Neuronal stem cell (in vitro differentiated cells): ENCODE results near the gene SV2B.

Experiments
- DNase-seq: peaks from one replicate; pipeline ENCODE4 v3.0.0-alpha.2; 2013; ENCODE audit warnings: low spot score
- H2AFZ ChIP-seq: one replicate; pipeline ENCODE4 v1.6.1; 2013; ENCODE audit warnings: mild to moderate bottlenecking, low read length, inconsistent platforms
- H2AK5ac ChIP-seq: 2 replicates; pipeline ENCODE4 v1.6.1; 2013; ENCODE audit warnings: low read depth, mild to moderate bottlenecking, inconsistent platforms, low read length, moderate library complexity, mixed read lengths
- H2BK120ac ChIP-seq: 2 replicates; pipeline ENCODE4 v1.6.1; 2013; ENCODE audit warnings: low read depth, mild to moderate bottlenecking, inconsistent platforms, low read length, moderate library complexity, mixed read lengths
- H2BK12ac ChIP-seq: one replicate; pipeline ENCODE4 v1.6.1; 2013; ENCODE audit warnings: low read length, inconsistent platforms
- H2BK15ac ChIP-seq: 2 replicates; pipeline ENCODE4 v1.6.1; 2013; ENCODE audit warnings: mild to moderate bottlenecking, low read length, inconsistent platforms, mixed read lengths
- H2BK5ac ChIP-seq: one replicate; pipeline ENCODE4 v1.6.1; 2013; ENCODE audit warnings: inconsistent platforms, mild to moderate bottlenecking, low read length, moderate library complexity
- H3K14ac ChIP-seq: one replicate; pipeline ENCODE4 v1.6.1; 2013; ENCODE audit warnings: low read length, inconsistent platforms
- H3K18ac ChIP-seq: 2 replicates; pipeline ENCODE4 v1.6.1; 2013; ENCODE audit warnings: low read length, inconsistent platforms
- H3K23ac ChIP-seq: 2 replicates; pipeline ENCODE4 v1.6.1; 2013; ENCODE audit warnings: low read depth, mild to moderate bottlenecking, mixed read lengths, low read length, inconsistent platforms; ENCODE audit not compliant: poor library complexity
- H3K27ac ChIP-seq: replicated peaks from 3 replicates; pipeline ENCODE4 v1.5.1; 2013; ENCODE audit warnings: low read length, inconsistent platforms
- H3K27me3 ChIP-seq, 3 experiments: 2 replicates each; pipeline ENCODE4 v1.6.1; 2013; ENCODE audit warnings: low read length in 3 of 3, mild to moderate bottlenecking in 2 of 3, inconsistent platforms in 1 of 3, low read depth in 1 of 3, mixed read lengths in 1 of 3, moderate library complexity in 1 of 3; ENCODE audit not compliant: control insufficient read depth in 3 of 3, insufficient read depth in 3 of 3
- H3K36me3 ChIP-seq, 2 donors: replicated peaks in 1 of 2; 2 replicates each; pipeline ENCODE4 v1.6.1; 2013; ENCODE audit warnings: low read length in 2 of 2; ENCODE audit not compliant: control insufficient read depth in 2 of 2, insufficient read depth in 2 of 2
- H3K4ac ChIP-seq: 2 replicates; pipeline ENCODE4 v1.6.1; 2013; ENCODE audit warnings: inconsistent platforms, mild to moderate bottlenecking, low read length, moderate library complexity
- H3K4me1 ChIP-seq, 2 donors: 1 replicate in 1 of 2; 2 replicates in 1 of 2; pipeline ENCODE4 v1.6.1; 2013; ENCODE audit warnings: low read length in 2 of 2, low read depth in 1 of 2; ENCODE audit not compliant: control insufficient read depth in 2 of 2, insufficient read depth in 1 of 2
- H3K4me2 ChIP-seq: one replicate; pipeline ENCODE4 v1.6.1; 2013; ENCODE audit warnings: mild to moderate bottlenecking, low read length, inconsistent platforms; ENCODE audit not compliant: insufficient read depth, poor library complexity, severe bottlenecking
- H3K4me3 ChIP-seq, 2 donors: 2 replicates each; pipeline ENCODE4 v1.5.1; 2013; ENCODE audit warnings: low read length in 2 of 2, mild to moderate bottlenecking in 2 of 2, inconsistent platforms in 1 of 2, moderate library complexity in 1 of 2
- H3K79me1 ChIP-seq: one replicate; pipeline ENCODE4 v1.6.1; 2013; ENCODE audit warnings: low read depth, mild to moderate bottlenecking, inconsistent platforms, low read length, moderate library complexity
- H3K9ac ChIP-seq: one replicate; pipeline ENCODE4 v1.6.1; 2013; ENCODE audit warnings: mild to moderate bottlenecking, low read depth, low read length, inconsistent platforms; ENCODE audit not compliant: poor library complexity
- H3K9me3 ChIP-seq, 2 donors: replicated peaks in 1 of 2; 2 replicates each; pipeline versions ENCODE3 to v1.6.1; 2013; ENCODE audit warnings: low read length in 2 of 2, mild to moderate bottlenecking in 2 of 2, inconsistent platforms in 1 of 2, low read depth in 1 of 2, mixed read lengths in 1 of 2, moderate library complexity in 1 of 2; ENCODE audit not compliant: control insufficient read depth in 2 of 2, insufficient read depth in 1 of 2
- H4K8ac ChIP-seq: one replicate; pipeline ENCODE4 v1.6.1; 2013; ENCODE audit warnings: low read depth, mild to moderate bottlenecking, inconsistent platforms, low read length, moderate library complexity
- H4K91ac ChIP-seq: one replicate; pipeline ENCODE4 v1.6.1; 2013; ENCODE audit warnings: low read length, low read depth, mild to moderate bottlenecking, inconsistent platforms; ENCODE audit not compliant: poor library complexity
- WGBS, 2 donors: extraction: QIAGEN DNeasy Blood & Tissue Kit; methylation state at CpG; one replicate each; pipeline ENCODE4 v1.1.7; 2013; ENCODE audit warnings: missing lambda C conversion rate in 2 of 2, mixed read lengths in 1 of 2; ENCODE audit not compliant: insufficient read length in 2 of 2, insufficient replicate concordance in 1 of 2; ENCODE audit errors: extremely low coverage in 2 of 2; 5-methylcytosine and 5-hydroxymethylcytosine counted together

Gene SV2B

DNA sequence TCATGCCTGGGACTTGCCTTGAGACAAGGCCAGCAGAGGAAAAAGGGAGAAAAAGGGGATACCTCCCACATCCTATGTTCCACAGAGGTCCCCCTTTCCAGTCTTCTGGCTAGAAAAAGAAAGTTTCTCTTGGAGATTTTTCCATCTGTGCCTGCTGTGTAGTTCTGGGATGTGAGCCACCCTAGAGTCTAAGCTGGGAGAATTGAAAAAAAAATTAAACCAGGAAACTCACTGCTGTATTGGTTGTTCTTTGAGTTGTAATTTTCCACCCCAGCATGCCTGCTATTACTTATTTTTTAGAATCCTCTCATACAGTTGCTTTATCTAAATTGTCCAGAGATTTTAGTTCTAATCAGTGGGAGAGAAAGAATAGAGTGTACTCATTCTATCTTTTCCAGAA lies 68.4 kb downstream of the SV2B start:
- H3K4me2 ChIP-seq: no peak overlapping the region
- H2BK120ac ChIP-seq: no peak overlapping the region
- no peak overlapping the region for H2AK5ac ChIP-seq
- H2AFZ ChIP-seq: no peak overlapping the region
- no peak overlapping the region for H3K27ac ChIP-seq
- H3K14ac ChIP-seq: no peak overlapping the region
- no peak overlapping the region for H2BK15ac ChIP-seq
- no peak overlapping the region for H2BK5ac ChIP-seq
- H3K18ac ChIP-seq: no peak overlapping the region
- H3K4me1 ChIP-seq: no peaks in the 10 kb centered on the region
- no peak overlapping the region for H3K4ac ChIP-seq
- H3K9me3 ChIP-seq: no peaks in the 10 kb centered on the region
- H4K8ac ChIP-seq: no peak overlapping the region
- no peaks in the 10 kb centered on the region for H3K27me3 ChIP-seq
- H4K91ac ChIP-seq: no peak overlapping the region
- no peak overlapping the region for H3K23ac ChIP-seq
- no peaks in the 10 kb centered on the region for H3K79me1 ChIP-seq
- no peak overlapping the region for H2BK12ac ChIP-seq
- DNase-seq: no peak
- H3K4me3 ChIP-seq: no peak overlapping the region
- H3K36me3 ChIP-seq: no peaks in the 10 kb centered on the region
- no peak overlapping the region for H3K9ac ChIP-seq

DNA sequence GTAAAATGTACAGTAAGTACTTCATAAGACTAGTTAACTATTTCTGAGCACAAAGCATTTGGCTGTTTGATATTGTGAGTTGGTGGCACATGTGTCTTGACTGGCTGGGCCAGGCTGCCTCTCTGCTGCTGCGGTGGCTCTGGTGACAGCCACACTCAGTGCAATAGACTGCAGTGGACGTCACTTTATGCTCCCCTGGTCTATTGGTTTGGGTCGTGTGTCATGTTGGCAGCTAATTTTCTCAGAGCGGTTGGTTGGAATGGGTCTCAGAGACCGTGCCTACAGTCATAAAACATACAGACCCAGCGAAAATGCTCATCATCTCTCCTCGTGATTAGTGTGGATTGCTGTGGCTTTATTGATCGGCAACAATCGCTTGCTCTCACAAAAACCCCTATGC lies 71.3 kb downstream of the SV2B start:
- H3K4me3 ChIP-seq: no peak overlapping the region
- no peaks in the 10 kb centered on the region for H3K36me3 ChIP-seq
- H2BK15ac ChIP-seq: no peak overlapping the region
- H2BK5ac ChIP-seq: no peak overlapping the region
- H3K4me2 ChIP-seq: no peak overlapping the region
- no peak overlapping the region for H3K18ac ChIP-seq
- no peak overlapping the region for H2BK120ac ChIP-seq
- H2AFZ ChIP-seq: no peak overlapping the region
- H3K14ac ChIP-seq: no peak overlapping the region
- no peaks in the 10 kb centered on the region for H3K9me3 ChIP-seq
- no peak overlapping the region for H3K9ac ChIP-seq
- no peak overlapping the region for H2AK5ac ChIP-seq
- H3K4me1 ChIP-seq: no peaks in the 10 kb centered on the region
- H4K91ac ChIP-seq: no peak overlapping the region
- DNase-seq: no peak
- H3K27ac ChIP-seq: no peak overlapping the region
- no peak overlapping the region for H4K8ac ChIP-seq
- H3K23ac ChIP-seq: no peak overlapping the region
- no CpG with 5 or more reads among the region's 9 CpGs for WGBS, 2 donors
- H3K4ac ChIP-seq: no peak overlapping the region
- H3K27me3 ChIP-seq: no peaks in the 10 kb centered on the region
- H2BK12ac ChIP-seq: no peak overlapping the region
- no peaks in the 10 kb centered on the region for H3K79me1 ChIP-seq

DNA sequence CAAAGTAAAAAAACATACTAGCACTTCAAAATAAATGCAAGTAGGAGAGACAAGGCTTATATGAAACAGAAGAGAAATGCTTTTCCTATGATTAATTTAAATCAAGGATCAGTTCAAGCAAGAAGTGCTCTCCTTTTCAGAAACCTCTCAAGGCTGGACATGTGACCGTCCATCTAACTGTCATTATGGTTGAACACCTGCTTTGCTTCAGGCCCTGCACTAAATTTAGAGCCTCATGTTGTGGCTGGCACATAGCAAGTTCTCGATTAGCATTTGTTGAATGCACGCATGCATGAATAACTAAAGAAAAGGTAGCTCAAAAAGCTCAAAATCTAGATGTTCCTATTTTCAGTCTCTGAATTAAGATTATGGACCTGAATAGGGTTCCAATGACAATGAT lies 82.0 kb downstream of the SV2B start:
- Histone ChIP-seq H3K4ac (no peak overlapping the region), H2BK120ac (no peak overlapping the region), H3K18ac (no peak overlapping the region), H3K36me3 (no peaks in the 10 kb centered on the region), H2BK12ac (no peak overlapping the region), H3K4me2 (no peak overlapping the region), H2BK5ac (no peak overlapping the region), H3K79me1 (no peaks in the 10 kb centered on the region), H3K9ac (no peak overlapping the region), H2AFZ (no peak overlapping the region), H3K9me3 (no peaks in the 10 kb centered on the region), H3K23ac (no peak overlapping the region), H3K27me3 (no peaks in the 10 kb centered on the region), H2BK15ac (no peak overlapping the region), H3K4me1 (no peaks in the 10 kb centered on the region), H3K4me3 (no peak overlapping the region), H4K8ac (no peak overlapping the region), H4K91ac (no peak overlapping the region), H2AK5ac (no peak overlapping the region), H3K27ac (no peak overlapping the region), H3K14ac (no peak overlapping the region)
- no CpG with 5 or more reads among the region's 3 CpGs for WGBS, 2 donors
- DNase-seq: no peak

DNA sequence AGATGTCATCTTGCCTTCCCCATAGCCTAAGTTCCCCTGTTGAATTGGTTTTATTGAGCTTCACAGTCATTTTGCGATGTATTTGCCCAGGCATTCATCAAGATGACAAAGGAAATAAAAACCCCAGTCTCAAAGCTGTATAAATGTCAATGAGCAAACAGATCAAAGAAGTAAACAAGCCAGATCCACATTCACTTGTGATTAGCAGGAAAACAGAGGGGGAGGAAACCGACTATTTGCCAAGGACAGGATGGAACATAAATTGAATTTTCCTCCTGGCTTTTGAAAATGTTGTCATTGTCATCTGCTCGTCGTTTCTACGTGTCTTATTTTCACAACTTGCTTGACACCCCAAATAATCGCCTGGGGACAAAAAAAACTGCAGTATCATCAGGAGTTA lies 83.5 kb downstream of the SV2B start:
- no peak for DNase-seq
- Histone ChIP-seq H3K9me3 (no peaks in the 10 kb centered on the region), H4K8ac (no peak overlapping the region), H3K27me3 (no peaks in the 10 kb centered on the region), H2BK15ac (no peak overlapping the region), H3K4ac (no peak overlapping the region), H2BK5ac (no peak overlapping the region), H3K4me1 (no peaks in the 10 kb centered on the region), H4K91ac (no peak overlapping the region), H3K4me3 (no peak overlapping the region), H3K23ac (no peak overlapping the region), H2BK120ac (no peak overlapping the region), H2AFZ (no peak overlapping the region), H2AK5ac (no peak overlapping the region), H3K79me1 (no peaks in the 10 kb centered on the region), H3K14ac (no peak overlapping the region), H3K27ac (no peak overlapping the region), H2BK12ac (no peak overlapping the region), H3K18ac (no peak overlapping the region), H3K9ac (no peak overlapping the region), H3K4me2 (no peak overlapping the region), H3K36me3 (no peaks in the 10 kb centered on the region)
- WGBS, 2 donors: no CpG with 5 or more reads among the region's 6 CpGs
